CD4-positive, alpha-beta T cell (primary cell): ENCODE measurements around the gene ADGRG2. TPM values are rescaled to one million over a fixed set of nuclear protein-coding genes. Genes with fewer than 3 reads are reported as not detected.

Source experiments
- ATAC-seq: fragments of 200-7000 bp; cut with Tn5 transposase; one replicate; pipeline ENCODE4 v1.10.0; 2022; ENCODE audit warnings: mild to moderate bottlenecking; ENCODE audit not compliant: poor library complexity
- CTCF ChIA-PET: fragments of 350-600 bp; sonication (Branson Sonifier 250); formaldehyde crosslinking; loops from one replicate; lab custom pipeline; 2021; ENCODE audit warnings: antibody characterized with exemption, inconsistent platforms; lab: Charles Lee
- POLR2A ChIA-PET: fragments of 350-600 bp; sonication (Branson Sonifier 250); formaldehyde crosslinking; loops from one replicate; lab custom pipeline; 2021; ENCODE audit warnings: antibody characterized with exemption, inconsistent platforms; lab: Charles Lee
- DNase-seq, 14 experiments: peaks; one replicate each; pipeline ENCODE4 v3.0.0-alpha.2; 2013 to 2020; ENCODE audit warnings: mixed read lengths in 2 of 14
- H3K27ac ChIP-seq, 2 donors: one replicate each; pipeline versions ENCODE4 v1.5.1 to v1.7.0; 2013; ENCODE audit warnings: low read length in 2 of 2, low read depth in 1 of 2, mild to moderate bottlenecking in 1 of 2
- H3K27me3 ChIP-seq, 2 experiments: 1 replicate in 1 of 2; 2 replicates in 1 of 2; pipeline versions ENCODE4 v1.6.1 to v1.7.0; 2013; ENCODE audit warnings: low read length in 2 of 2, control low read depth in 1 of 2, mild to moderate bottlenecking in 1 of 2, moderate library complexity in 1 of 2; ENCODE audit not compliant: insufficient read depth in 2 of 2, control insufficient read depth in 1 of 2
- H3K36me3 ChIP-seq: one replicate; pipeline ENCODE4 v1.6.1; 2013; ENCODE audit warnings: low read length, control low read depth; ENCODE audit not compliant: insufficient read depth
- H3K4me1 ChIP-seq: one replicate; pipeline ENCODE4 v1.6.1; 2013; ENCODE audit warnings: low read length, control low read depth; ENCODE audit not compliant: insufficient read depth
- H3K4me3 ChIP-seq: one replicate; pipeline ENCODE4 v1.5.1; 2013; ENCODE audit warnings: mild to moderate bottlenecking, low read length, moderate library complexity
- H3K9me3 ChIP-seq, 2 experiments: 1 replicate in 1 of 2; 2 replicates in 1 of 2; pipeline versions ENCODE4 v1.6.1 to v1.7.0; 2013; ENCODE audit warnings: low read length in 2 of 2, mild to moderate bottlenecking in 2 of 2, control low read depth in 1 of 2, moderate library complexity in 1 of 2; ENCODE audit not compliant: control insufficient read depth in 1 of 2, insufficient read depth in 1 of 2
- H3K27ac Mint-ChIP-seq: one replicate; pipeline ENCODE4 v1.8.0; 2020; ENCODE audit warnings: mixed read lengths
- H3K27me3 Mint-ChIP-seq: one replicate; pipeline ENCODE4 v1.8.0; 2021; ENCODE audit warnings: mixed read lengths
- H3K36me3 Mint-ChIP-seq: one replicate; pipeline ENCODE4 v1.8.0; 2021; ENCODE audit warnings: low read depth, mixed read lengths
- H3K4me1 Mint-ChIP-seq: one replicate; pipeline ENCODE4 v1.8.0; 2021; ENCODE audit warnings: low read depth, mixed read lengths
- H3K4me3 Mint-ChIP-seq: one replicate; pipeline ENCODE4 v1.8.0; 2020; ENCODE audit warnings: mild to moderate bottlenecking, mixed read lengths
- H3K9me3 Mint-ChIP-seq: one replicate; pipeline ENCODE4 v1.8.0; 2020; ENCODE audit warnings: mixed read lengths
- CTCF ChIP-seq: fragments of 200-600 bp; IDR thresholded peaks from one replicate; pipeline ENCODE4 v1.8.0; 2022; ENCODE audit warnings: antibody characterized with exemption, mild to moderate bottlenecking
- intact Hi-C, 2 experiments: fragments of 100-400 bp; cut with DNase I in 1 of 2; cut with micrococcal nuclease in 1 of 2; formaldehyde crosslinking; loops; one replicate each; pipeline versions ENCODE4 v1.15.1 to v1.9.0; 2023 to 2025; cut with DNase I, micrococcal nuclease
- total RNA-seq, 174 experiments: library from RNA in 2 of 174; stranded (reverse) in 2 of 174; gene quantifications; one replicate each; pipeline ENCODE4 v1.2.3 and lab custom pipeline; 2021 to 2026

ADGRG2 gene
- total RNA-seq, 2 experiments from 2014 or later: not detected

GRCh38 chrX:19100586-19100985 is 21.7 kb downstream of the ADGRG2 start:
- H3K36me3 ChIP-seq: no peaks in the 10 kb centered on the region
- Mint-ChIP-seq H3K9me3 (no peaks in the 10 kb centered on the region), H3K36me3 (no peaks in the 10 kb centered on the region), H3K27me3 (no peaks in the 10 kb centered on the region), H3K4me1 (no peaks in the 10 kb centered on the region), H3K27ac (no peak overlapping the region), H3K4me3 (no peak overlapping the region)
- no peak overlapping the region for H3K27ac ChIP-seq
- no peaks in the 10 kb centered on the region for H3K4me1 ChIP-seq
- no peaks in the 10 kb centered on the region for H3K27me3 ChIP-seq
- TF ChIP-seq CTCF: no peak
- ChIA-PET POLR2A (no interaction called here), CTCF (no interaction called here)
- no peaks in the 10 kb centered on the region for H3K9me3 ChIP-seq
- no peak for DNase-seq
- no peak for ATAC-seq
- H3K4me3 ChIP-seq: no peak overlapping the region
- intact Hi-C loops: no loop called here

- TF ChIP-seq CTCF: no peak
- ChIA-PET CTCF (no interaction called here), POLR2A (no interaction called here)
- ATAC-seq (no peak), DNase-seq (no peak)
- H3K4me1 Mint-ChIP-seq: no peaks in the 10 kb centered on the region
- no peaks in the 10 kb centered on the region for H3K36me3 ChIP-seq
- no peak overlapping the region for H3K4me3 Mint-ChIP-seq
- H3K27me3 ChIP-seq: no peaks in the 10 kb centered on the region
- no peaks in the 10 kb centered on the region for H3K9me3 ChIP-seq
- no peaks in the 10 kb centered on the region for H3K4me1 ChIP-seq
- H3K27ac Mint-ChIP-seq: no peak overlapping the region
- intact Hi-C loops: no loop called here
- no peaks in the 10 kb centered on the region for H3K27me3 Mint-ChIP-seq
- no peaks in the 10 kb centered on the region for H3K9me3 Mint-ChIP-seq
- no peaks in the 10 kb centered on the region for H3K36me3 Mint-ChIP-seq
- no peak overlapping the region for H3K27ac ChIP-seq
- no peak overlapping the region for H3K4me3 ChIP-seq
Measured at GRCh38 chrX:19097553-19098283, 24.6 kb downstream of the ADGRG2 start.

GRCh38 chrX:19096586-19096985 is 25.7 kb downstream of the ADGRG2 start:
- TF ChIP-seq CTCF: no peak
- Histone ChIP-seq H3K4me1 (no peaks in the 10 kb centered on the region), H3K9me3 (no peaks in the 10 kb centered on the region), H3K36me3 (no peaks in the 10 kb centered on the region), H3K27ac (no peak overlapping the region), H3K4me3 (no peak overlapping the region), H3K27me3 (no peaks in the 10 kb centered on the region)
- H3K4me3 Mint-ChIP-seq: no peak overlapping the region
- ChIA-PET CTCF (no interaction called here), POLR2A (no interaction called here)
- H3K27ac Mint-ChIP-seq: no peak overlapping the region
- intact Hi-C loops: no loop called here
- no peaks in the 10 kb centered on the region for H3K27me3 Mint-ChIP-seq
- no peaks in the 10 kb centered on the region for H3K4me1 Mint-ChIP-seq
- DNase-seq (no peak), ATAC-seq (no peak)
- H3K9me3 Mint-ChIP-seq: no peaks in the 10 kb centered on the region
- H3K36me3 Mint-ChIP-seq: no peaks in the 10 kb centered on the region
